ELR (cell line): Measurements from ENCODE around the gene SMTNL2.
"Not testable (repeated sequence)": the region's sequence is repeated elsewhere in the genome, so short reads cannot be mapped to it uniquely, and the experiment has no call there.

Source experiments
- DNase-seq: peaks from one replicate; pipeline ENCODE4 v3.0.0-alpha.2; 2015; ENCODE audit warnings: low read depth

Gene SMTNL2

DNA sequence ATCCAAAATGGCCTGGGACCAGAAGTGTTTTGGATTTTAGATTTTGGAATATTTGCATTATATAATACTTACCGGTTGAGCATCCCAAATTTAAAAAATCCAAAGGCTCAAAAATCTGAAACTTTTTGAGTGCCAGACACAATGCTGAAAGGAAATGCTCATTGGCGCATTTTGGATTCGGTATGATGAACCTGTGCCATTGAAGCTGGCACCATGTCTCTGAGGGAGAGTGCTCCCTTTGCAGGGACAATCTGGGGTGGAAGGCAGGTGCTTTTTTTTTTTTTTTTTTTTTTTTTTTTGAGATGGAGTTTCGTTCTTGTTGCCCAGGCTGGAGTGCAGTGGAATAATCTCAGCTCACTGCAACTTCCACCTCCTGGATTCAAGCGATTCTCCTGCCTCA, 17.7 kb downstream of the SMTNL2 start:
- no peak for DNase-seq

DNA sequence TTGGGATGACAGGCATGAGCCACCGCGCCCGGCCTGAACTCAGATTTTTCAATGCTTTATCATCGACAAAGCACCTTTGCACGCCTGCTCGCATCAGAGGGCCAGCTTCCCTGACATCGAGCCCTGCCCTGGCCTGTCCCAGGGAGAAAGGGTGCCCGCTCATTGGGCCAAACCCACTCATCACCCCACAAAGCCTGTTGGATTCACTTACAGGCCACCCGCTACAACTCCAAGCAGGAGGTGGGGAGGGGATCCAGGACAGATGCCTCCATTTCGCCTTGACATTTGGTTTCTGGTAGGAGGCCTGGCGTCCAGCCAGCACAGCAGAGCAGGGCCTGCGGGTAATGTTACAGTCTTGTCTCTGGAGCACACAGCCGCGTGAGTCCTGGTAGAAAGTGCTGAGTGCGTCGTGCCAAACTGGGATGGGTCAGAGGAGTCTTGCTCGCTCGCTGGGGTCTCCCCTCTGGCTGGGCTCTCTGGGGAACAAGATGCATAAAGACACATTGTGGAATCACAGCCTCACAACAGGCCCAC, 19.8 kb downstream of the SMTNL2 start:
- no peak for DNase-seq

DNA sequence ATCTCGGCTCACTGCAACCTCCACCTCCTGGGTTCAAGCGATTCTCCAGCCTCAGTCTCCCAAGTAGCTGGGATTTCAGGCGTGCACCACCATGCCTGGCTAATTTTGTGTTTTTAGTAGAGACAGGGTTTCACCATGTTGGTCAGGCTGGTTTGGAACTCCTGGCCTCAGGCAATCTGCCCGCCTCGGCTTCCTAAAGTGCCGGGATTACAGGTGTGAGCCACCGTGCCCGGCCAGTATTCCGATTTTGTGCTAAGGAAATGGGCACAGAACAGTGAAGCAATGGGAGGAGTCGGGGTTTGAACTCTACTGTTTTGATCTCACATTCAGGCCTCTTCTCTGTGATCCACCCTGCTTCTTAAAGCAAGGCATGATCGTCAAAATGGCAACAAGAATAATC, 20.4 kb downstream of the SMTNL2 start:
- not testable (repeated sequence) for DNase-seq

DNA sequence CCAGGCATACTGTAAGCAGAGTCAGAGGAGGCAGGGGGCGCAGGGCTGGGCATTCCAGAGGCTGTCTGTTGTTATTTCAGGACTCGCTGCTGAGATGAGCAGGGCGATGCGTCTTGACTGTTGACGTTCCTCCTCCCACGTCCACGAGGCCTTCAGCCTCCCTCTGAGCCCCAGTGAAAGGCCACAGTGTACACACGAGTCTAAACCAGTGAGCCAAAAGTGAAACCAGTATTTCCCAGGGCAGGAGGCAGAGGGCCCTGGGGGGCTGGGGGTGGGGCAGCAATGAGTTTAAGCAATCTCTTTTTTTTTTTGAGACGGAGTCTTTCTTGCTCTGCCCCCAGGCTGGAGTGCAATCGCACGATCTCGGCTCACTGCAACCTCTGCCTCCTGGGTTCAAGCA, 21.5 kb downstream of the SMTNL2 start:
- no peak for DNase-seq

DNA sequence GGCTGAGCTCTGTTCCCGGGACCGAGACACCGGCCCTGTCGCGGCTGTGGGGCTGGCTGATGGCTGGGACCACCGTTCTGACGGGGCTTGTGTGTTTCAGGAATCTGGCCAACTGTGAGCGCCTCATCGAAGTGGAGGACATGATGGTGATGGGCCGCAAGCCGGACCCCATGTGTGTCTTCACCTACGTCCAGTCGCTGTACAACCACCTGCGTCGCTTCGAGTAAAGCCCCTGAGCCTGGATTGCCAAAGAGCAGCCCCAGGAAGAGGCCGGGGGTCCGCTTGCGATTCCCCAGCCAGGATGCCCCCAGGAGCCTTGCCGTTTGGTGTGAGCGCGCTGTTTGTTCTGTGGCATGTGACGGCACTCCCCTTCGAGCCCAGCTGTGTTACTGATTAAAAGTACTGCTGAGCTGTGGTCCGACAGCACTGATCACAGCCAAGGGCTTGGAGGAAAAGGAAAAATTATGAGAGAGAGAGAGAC, 23.0 kb downstream of the SMTNL2 start:
- DNase-seq, result no peak

DNA sequence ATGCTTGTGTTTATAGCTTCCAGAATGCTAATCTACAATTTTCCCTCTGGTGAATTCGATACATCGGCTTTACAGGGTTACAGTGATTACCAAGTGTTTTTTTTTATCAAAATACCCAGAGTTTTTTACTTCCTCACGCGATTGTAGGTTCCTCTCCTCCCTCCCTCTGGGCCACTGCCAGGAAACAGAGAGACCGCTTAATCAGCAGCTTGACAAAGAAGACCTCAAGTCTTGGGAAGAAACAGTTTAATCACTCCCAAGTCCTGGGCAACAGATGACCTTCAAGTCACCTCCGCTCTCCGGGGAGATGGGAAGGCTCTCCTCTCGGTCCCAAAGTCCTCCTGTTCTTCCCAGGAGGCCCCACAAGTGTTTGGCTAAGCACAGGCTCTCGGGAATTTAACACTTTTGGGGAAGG, 23.5 kb downstream of the SMTNL2 start:
- peak; percentile 27 for DNase-seq

DNA sequence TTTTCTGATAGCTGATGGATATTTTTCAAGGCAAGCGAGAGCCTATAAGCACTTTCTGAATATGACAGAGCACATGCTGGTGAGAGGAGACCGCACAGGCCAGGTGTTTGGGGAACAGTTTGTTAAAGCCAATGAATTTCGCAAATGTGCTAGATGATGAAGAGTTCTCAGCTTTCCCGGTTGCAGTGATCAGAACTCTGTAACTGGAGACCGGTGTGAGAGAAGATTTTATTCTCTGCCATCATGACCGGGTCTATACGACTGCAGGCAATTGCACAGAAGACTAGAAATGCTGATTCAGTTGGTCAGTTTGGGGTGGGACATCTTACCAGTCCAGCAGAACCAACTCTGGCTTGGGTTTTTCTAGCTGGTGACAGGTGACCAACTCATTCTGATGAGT, 25.4 kb downstream of the SMTNL2 start:
- DNase-seq, result no peak

DNA sequence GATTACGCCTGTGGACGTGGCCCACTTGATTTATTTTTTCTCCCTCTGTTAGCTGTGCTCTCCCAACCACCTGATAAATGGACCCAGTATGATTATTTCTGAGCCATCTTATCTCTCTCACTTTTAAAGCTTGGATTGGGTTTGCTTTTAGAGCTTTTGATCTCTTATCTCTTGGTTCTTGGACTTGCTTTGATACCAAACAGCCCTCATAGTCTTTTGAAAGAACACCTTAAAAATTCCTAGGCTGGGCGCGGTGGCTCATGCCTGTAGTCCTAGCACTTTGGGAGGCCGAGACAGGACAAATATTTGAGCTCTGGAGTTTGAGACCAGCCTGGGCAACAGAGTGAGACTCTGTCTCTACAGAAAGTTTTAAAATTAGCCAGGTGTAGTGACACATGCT, 25.8 kb downstream of the SMTNL2 start:
- DNase-seq, result no peak

DNA sequence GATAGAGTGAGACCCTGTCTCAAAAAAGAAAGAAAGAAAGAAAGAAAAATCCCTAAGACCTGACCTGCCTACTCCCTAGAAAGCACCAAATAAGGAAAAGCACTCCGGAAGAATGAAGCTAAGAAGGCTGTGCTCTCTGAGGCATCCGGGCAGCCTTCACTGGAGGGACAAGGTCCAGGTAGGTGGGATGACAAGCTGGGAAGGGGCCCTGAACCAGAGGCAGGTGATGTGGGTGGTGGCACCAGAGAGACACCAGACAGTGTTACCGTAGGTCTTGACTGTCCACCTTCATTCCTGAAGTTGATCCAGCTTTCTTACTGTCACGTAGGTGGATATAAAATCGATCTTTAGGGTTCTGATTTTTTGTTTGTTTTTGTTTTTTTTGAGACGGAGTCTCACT, 26.3 kb downstream of the SMTNL2 start:
- DNase-seq, result no peak

DNA sequence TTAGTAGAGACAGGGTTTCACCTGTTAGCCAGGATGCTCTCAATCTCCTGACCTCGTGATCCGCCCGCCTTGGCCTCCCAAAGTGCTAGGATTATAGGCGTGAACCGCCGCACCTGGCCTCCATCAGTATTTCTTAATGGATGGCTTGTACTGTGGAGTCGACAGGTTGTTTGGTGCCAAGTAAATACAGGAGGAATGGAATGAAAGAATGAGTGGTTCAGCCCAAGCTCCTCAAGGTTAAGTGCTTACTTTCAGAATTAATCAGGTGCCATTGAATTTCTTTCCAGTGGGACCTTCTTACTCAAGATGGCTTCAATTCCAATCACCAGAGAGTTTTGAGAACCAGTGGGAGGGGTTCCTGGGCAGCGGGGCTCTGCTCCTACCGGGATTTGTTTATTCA, 32.1 kb downstream of the SMTNL2 start:
- DNase-seq, result no peak

DNA sequence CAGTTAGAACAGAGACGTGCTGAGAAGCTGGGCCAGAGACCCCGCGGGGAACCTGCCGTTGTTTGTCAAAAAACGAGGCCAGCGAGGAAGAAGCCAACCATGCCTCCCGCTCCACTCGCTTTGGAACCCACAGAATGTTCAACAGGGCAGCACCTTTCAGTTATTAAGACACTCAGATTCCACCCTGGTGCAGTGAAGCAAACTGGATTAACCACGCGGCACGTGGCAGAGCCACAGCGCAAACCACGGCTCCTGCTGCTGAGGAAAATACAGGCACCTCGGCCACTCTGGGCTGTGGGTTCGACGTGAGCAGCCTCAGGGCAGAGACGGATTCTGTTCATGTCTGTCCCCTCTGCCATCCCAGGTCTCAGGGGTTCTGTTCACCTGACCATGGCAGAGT, 32.8 kb downstream of the SMTNL2 start:
- no peak for DNase-seq

DNA sequence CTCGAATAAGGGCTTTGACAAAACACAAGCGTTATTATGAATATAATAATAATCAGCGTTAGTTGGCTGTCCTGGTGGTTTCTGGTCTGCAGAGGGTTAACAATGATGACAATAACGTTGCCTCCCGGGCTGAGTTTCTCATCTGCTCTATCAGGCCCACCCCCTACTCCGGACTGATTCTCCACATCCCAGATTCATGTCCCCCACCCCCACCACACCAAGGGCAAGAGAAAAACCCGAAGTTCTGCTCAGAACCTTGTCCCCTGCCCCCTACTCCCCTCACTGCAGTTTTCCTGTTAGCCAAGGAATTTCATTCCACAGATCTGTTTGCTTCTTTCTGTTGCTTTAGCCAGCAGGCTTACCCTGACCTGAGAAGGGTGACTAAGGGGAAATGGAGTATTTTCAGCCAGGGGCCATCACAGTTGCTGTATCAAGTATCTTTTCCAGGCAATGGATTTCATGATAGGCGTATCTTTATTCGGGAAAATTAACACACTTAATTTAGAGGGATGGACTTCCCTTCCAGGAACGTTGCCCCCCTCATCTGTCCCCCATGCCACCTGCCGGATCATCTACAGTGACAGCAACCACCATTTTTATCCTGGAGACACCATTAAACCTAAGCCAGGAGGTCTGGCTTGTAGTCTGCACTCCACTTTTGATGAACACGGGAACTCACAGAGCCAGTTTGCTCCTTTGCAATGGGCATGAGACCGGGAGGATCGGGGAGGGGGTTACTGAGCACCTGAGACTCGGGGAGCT, 33.4 kb downstream of the SMTNL2 start:
- DNase-seq, result no peak

DNA sequence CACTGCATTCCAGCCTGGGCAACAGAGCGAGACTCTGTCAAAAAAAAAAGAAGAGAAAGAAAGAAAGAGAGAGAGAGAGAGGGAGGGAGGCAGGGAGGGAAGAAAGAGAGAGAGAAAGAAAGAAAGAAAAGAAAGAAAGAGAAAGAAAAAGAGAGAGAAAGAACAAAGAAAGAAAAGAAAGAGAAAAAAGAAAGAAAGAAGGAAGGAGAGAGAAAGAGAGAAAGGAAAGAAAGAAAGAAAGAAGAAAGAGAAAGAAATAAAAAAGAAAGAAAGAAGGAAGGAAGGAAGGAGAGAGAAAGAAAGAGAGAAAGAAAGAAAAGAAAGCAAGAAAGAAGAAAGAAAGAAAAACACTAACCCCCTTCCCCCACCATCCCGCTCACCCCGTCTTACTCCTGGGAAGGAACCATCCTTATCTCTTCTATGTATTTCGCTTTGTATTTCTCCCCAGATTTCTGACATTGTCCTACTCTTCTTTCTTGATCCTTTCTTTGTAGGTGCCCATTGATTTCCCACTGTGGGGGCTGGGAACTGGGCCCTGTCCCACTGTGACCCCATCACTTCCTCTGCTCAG, 36.3 kb downstream of the SMTNL2 start:
- no peak for DNase-seq

DNA sequence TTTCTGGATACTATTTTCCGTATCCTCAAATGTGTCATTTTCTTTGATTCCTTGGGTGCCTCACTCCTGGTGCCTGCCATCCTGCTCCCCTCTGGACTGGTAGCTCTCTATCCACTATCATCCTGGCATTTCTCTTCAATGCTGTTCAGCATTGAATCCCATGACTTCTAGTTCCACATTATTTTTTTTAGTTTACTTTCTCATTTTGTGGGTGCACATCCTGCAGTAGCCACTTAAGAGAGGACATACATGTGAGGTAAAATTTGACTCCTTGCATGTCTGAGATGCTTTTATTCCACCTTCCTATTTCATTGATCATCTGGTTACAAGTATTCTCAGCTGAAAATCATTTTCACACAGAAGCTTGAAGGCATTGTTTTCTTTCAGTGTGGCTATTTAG, 38.0 kb downstream of the SMTNL2 start:
- DNase-seq, result no peak

DNA sequence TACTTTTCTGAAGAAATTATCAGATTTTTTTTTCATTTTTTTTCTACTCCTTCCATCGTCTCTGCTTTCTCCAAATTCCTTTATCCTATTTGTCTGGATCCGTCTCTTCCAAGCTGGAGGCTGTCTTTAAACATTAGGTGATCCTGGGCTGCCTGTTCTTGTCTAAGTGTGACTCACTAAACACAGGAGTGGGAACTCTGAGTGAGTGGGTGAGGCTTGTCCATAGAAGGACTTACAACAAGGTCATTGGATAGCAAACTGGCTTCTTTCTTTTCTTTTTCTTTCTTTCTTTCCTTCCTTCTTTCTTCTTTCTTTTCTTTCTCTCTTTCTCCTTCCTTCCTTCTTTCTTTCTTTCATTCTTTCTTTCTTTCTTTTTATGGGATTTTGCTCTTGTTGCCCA, 38.9 kb downstream of the SMTNL2 start:
- peak; percentile 21 for DNase-seq

DNA sequence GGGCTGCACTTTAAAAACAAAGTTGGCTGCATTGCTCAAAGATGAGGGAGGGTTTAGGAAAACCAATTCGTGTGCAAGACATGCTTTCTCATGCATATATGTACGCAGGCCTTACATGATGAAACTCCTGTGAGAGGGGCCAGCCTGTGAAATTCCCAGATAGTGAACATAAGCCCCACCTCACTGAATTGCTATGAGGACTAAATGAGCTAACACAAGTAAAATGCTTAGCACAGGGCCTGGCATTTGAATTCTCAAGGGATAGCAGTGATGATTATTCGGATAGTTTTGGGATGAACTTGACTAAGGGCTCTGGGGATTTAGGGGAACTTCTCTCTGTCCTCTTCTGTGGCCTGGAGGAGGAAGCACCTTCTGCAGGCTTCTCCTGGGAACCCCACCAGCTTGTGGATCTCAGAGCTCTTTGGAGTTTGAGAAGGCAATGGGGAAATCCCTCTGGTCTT, 40.2 kb downstream of the SMTNL2 start:
- not testable (repeated sequence) for DNase-seq

DNA sequence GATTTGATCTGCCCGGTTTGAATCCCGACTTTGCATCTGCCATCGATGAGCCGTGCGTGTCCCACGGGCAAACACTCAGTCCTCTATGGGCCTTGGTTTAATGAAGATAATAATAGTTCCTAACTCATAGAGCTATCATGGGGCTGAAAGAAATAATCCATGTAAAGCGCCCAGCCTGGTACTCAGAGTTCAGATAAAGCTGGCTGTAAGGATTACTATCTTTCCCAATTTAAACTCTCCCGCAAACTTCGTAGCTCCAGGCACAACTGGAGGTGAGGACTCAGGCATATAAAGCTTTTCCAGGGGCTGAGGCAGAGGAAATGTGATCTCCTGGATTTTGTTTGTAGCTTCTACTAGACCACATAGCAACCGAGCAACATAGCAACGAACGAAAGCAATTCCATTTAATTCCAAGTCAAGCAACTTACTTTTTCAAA, 40.9 kb downstream of the SMTNL2 start:
- no peak for DNase-seq

DNA sequence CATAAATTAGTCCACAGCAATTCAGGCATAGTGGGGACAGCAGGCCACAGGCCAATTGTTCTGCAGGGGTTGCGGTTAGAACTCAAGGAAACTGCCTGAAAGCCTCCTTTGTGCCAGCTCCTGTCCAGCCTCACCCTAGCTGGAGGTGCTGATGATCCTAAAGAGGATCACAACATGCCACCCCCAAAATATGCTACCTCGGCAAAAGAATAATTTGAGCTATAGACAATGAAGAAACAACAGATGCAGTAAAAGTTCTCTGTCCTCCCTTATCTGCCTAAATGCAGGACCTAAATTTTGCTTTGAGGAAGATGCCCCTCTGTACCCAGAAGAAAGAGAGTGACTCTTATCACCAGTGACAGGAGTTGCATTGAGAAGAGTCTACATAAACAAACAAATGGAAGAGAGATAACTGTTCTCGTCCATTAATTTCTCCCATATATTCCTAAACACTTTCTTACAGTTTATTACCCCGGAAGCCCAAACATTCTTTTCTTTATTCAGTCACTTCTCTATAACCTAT, 42.5 kb downstream of the SMTNL2 start:
- DNase-seq, result no peak

DNA sequence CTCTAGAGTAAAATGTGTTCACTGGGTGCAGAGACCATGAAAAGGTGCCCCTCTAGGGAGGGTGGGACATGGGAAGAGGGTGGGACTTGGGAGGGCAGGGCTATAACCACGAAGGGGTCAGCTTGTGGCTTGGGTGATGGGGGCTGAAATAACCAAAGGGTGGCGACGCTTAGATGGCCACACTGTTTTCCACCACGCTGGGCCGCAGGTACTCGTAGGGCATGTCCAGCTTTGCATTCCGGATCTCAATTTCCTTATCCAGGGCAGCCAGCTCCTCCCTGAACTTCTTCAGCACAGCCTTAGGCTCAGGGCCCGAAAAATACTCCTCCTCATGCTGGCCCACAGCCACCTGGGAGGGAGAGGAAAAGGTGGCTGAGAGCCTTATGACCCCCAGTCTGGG, 47.1 kb downstream of the SMTNL2 start:
- DNase-seq, result no peak

DNA sequence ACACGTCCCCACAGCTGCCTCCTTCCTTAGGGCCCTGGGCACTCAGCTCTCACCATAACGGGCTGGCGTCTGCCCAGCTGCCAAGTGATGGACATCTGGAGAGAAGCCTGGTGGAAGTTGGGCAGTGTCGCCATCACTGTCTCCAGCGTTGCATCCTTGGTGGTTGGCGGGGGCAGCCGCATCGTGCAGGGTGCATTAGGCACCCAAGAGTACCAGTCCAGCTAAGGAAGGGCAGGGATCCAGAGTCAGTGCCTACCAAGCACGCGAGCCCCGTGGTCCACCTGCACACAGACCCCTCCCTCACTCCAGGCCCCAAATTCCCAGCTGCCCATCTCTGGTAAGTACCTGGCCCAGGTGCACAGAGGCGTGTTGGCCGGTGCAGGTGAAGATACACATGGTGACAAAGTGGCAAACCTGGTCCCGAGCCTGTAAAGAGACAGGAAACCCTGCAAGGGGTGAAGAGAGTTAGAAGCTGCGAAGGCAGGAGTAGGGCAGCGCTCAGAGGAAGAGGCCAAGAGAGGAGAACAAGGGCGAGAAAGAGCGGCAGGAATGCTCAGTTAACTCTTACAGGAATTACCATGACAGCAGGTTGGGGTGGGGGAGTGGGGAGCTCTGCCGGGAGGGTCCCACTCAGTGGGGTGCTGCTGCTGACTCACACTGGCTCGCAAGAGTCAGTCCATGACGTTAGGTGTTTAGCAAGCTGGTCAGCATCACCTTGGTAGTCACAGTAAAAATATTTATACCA, 47.7 kb downstream of the SMTNL2 start:
- DNase-seq, result peak; percentile 40

DNA sequence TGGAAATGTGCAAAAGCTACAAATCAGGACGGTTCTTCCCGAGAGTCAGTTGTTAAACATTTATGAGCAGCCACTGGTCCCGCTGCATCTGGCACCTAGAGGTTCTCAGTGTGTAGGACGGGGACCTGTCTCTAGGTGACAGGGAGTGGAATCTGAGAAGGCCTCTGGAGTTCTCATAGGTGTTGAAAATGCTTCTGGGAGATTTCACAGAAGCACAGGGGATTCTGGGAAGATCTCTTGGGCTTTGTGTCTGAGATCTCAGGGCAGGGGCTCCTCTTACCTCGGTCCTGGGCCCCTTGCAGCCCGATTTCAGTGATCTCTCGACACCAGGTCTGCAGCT, 48.2 kb downstream of the SMTNL2 start:
- no peak for DNase-seq

DNA sequence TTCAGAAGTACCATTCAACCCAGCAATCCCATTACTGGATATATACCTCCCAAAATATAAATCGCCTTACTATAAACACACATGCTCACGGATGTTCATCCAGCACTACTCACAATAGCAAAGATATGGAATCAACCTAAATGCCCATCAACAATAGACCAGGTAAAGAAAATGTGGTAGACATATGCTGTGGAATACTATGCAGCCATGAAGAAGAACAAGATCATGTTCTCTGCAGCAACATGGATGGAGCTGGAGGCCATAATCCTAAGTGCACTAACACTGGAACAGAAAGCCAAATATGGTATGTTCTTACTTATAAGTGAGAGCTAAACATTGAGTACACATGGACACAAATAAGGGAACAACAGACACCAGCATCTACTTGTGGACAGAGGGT, 49.3 kb downstream of the SMTNL2 start:
- no peak for DNase-seq

DNA sequence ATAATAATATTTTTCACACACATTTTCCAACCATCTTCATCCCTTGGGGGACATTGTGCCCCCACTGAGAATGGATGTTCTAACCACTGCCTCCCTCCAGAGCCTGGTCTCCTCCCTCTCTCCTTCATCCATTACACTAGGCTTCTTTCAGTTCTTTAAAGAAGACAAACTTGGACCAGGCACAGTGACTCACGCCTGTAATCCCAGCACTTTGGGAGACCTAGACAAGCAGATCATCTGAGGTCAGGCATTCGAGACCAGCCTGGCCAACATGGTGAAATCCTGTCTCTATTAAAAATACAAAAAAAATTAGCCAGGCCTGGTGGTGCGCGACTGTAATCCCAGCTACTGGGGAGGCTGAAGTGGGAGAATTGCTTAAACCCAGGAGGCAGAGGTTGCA, 50.6 kb downstream of the SMTNL2 start:
- DNase-seq, result no peak
